Measurements from ENCODE around the gene POLDIP3.
"Not testable (repeated sequence)": the region's sequence is repeated elsewhere in the genome, so short reads cannot be mapped to it uniquely, and the experiment has no call there.

The POLDIP3 gene

GRCh38 chr22:42584364-42584940 lies 30.2 kb downstream of the POLDIP3 start:
- DNase-seq = no peak

- no peak for DNase-seq
Observed at GRCh38 chr22:42582987-42583386, 31.7 kb downstream of the POLDIP3 start.

GRCh38 chr22:42581762-42582716 lies 32.6 kb downstream of the POLDIP3 start:
- DNase-seq = peak; percentile 71

GRCh38 chr22:42581194-42581761 lies 33.4 kb downstream of the POLDIP3 start:
- not testable (repeated sequence) for DNase-seq

GRCh38 chr22:42580040-42580439 lies 34.6 kb downstream of the POLDIP3 start:
- not testable (repeated sequence) for DNase-seq

- DNase-seq = no peak
Observed at GRCh38 chr22:42577623-42578240, 37.0 kb downstream of the POLDIP3 start.

GRCh38 chr22:42577141-42577540 lies 37.5 kb downstream of the POLDIP3 start:
- DNase-seq = not testable (repeated sequence)

- DNase-seq = not testable (repeated sequence)
Observed at GRCh38 chr22:42575996-42576574, 38.6 kb downstream of the POLDIP3 start.

- not testable (repeated sequence) for DNase-seq
Observed at GRCh38 chr22:42574468-42574867, 40.2 kb downstream of the POLDIP3 start.

GRCh38 chr22:42574046-42574445 lies 40.6 kb downstream of the POLDIP3 start:
- not testable (repeated sequence) for DNase-seq

GRCh38 chr22:42571068-42571467 lies 43.6 kb downstream of the POLDIP3 start:
- DNase-seq = not testable (repeated sequence)

- DNase-seq = not testable (repeated sequence)
Observed at GRCh38 chr22:42570580-42570979, 44.1 kb downstream of the POLDIP3 start.

GRCh38 chr22:42567950-42568349 lies 46.7 kb downstream of the POLDIP3 start:
- not testable (repeated sequence) for DNase-seq

GRCh38 chr22:42565956-42566355 lies 48.7 kb downstream of the POLDIP3 start:
- no peak for DNase-seq

GRCh38 chr22:42564699-42565098 lies 50.0 kb downstream of the POLDIP3 start:
- no peak for DNase-seq

GRCh38 chr22:42563943-42564342 lies 50.7 kb downstream of the POLDIP3 start:
- not testable (repeated sequence) for DNase-seq

GRCh38 chr22:42562684-42563083 lies 52.0 kb downstream of the POLDIP3 start:
- no peak for DNase-seq

- DNase-seq = no peak
Observed at GRCh38 chr22:42562279-42562678, 52.4 kb downstream of the POLDIP3 start.

GRCh38 chr22:42561856-42562255 lies 52.8 kb downstream of the POLDIP3 start:
- DNase-seq = no peak

GRCh38 chr22:42560781-42561180 lies 53.9 kb downstream of the POLDIP3 start:
- peak; percentile 20 for DNase-seq

- no peak for DNase-seq
Observed at GRCh38 chr22:42560381-42560780, 54.3 kb downstream of the POLDIP3 start.
